GM08714 (cell line): Measurements from ENCODE around the gene ROCK2.
"Not testable (repeated sequence)": the region's sequence is repeated elsewhere in the genome, so short reads cannot be mapped to it uniquely, and the experiment has no call there.

Experiments used
- H3K4me3 ChIP-seq: fragments of 200-500 bp; sonication (Bioruptor generic); 2 replicates; pipeline ENCODE4 v1.5.1; 2014; ENCODE audit warnings: mild to moderate bottlenecking, low read length, inconsistent platforms
- ZNF274 ChIP-seq: IDR thresholded peaks from 2 replicates; pipeline ENCODE4 v1.6.1; 2012; ENCODE audit warnings: mild to moderate bottlenecking, low read depth, low read length

The ROCK2 gene

GRCh38 chr2:11263177-11263576 lies 81.3 kb downstream of the ROCK2 start:
- no peak for TF ChIP-seq ZNF274
- H3K4me3 ChIP-seq = no peak overlapping the region

- H3K4me3 ChIP-seq = not testable (repeated sequence)
These were observed 82.0 kb downstream of the ROCK2 start for GRCh38 chr2:11262438-11262837.

DNA sequence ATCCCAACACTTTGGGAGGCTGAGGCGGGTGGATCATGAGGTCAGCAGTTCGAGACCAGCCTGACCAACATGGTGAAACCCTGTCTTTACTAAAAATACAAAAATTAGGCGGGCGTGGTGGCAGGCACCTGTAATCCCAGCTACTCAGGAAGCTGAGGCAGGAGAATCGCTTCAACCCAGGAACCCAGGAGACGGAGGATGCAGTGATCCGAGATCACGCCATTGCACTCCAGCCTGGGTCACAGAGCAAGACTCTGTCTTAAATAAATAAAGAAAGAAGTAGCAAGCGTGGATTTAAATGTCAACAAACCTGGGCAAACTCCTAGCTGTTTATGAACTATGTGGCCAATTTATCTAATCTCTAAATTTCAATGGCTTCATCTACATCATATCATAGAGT lies 82.9 kb downstream of the ROCK2 start:
- not testable (repeated sequence) for H3K4me3 ChIP-seq

DNA sequence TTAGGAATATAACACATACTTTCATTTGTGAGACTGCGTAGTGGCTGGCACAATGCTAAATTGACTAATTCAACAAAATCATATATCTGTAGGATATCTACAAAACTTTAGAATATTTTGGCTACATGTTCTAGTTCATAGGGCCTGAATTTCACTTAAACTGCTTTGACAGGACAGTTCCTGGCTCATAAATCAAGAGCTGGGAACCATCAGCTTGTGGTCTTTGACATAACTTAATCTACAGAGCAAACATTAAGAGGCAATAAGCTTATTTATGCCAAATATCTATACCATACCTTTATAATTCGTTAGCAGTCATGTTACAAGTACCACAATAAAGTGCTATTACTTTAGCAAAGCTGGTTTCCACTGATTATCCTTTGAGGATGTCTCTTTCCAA lies 83.5 kb downstream of the ROCK2 start:
- no peak overlapping the region for H3K4me3 ChIP-seq
- no peak for TF ChIP-seq ZNF274

DNA sequence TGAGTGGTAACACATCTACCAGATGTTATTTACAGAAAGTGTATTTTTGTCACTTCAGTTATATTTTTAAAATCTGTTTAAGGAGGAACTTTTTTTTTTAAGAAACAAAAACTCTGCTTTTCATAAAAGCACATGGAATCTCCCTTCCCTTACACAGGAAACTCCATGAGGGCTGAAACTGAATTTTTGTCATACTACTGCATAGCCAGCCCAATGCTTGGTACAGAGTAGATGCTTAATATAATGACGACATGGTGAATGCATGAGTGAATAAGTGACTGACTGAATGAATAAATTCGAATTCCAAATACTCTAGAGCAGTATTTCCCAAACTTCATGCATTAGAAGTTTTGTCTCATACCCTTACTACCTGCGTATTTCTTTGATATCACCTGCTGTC lies 86.5 kb downstream of the ROCK2 start:
- TF ChIP-seq ZNF274 = no peak
- no peak overlapping the region for H3K4me3 ChIP-seq

DNA sequence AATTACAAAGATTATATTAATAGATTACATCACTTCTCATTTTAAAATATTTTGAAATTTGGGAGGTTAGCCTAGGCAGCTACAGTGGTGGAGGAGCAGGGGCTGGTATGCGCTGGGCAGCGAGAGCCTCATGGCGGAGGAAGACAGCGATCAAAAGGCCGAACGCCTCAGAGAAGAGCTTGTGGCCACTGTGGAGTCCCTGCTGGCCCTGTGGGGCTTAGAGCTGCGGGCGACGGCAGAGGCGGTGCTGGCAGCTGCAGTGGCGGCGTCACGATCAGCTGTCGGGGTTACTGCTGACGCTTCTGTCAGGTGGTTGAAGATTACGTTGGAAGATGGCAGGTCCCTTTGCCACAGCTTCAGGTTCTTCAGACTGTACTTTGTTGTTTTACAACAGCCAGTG lies 87.4 kb downstream of the ROCK2 start:
- TF ChIP-seq ZNF274 = no peak
- H3K4me3 ChIP-seq = no peak overlapping the region

- no peak for TF ChIP-seq ZNF274
- no peak overlapping the region for H3K4me3 ChIP-seq
These were observed 88.3 kb downstream of the ROCK2 start for GRCh38 chr2:11256166-11256565.

DNA sequence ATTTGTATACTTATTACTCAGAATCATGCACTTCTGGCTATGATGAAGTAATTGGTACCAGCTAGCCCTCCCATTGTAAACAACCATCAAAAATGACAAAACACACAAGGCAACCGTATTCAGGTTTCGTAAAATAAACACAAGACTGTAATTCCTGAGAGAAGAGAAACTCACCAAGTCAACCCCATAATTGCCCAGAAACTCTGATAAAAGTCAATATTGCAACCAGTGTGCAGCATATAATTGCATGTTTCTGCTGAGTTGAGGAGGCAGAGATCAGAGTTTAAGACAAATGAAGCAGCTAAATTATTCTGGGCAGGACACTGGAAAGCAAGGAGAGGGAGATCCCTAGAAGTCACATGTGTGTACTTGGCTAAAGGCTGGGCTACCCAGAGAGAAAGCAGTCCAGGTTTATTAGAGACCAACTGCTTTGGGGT lies 90.3 kb downstream of the ROCK2 start:
- H3K4me3 ChIP-seq = no peak overlapping the region
- no peak for TF ChIP-seq ZNF274

DNA sequence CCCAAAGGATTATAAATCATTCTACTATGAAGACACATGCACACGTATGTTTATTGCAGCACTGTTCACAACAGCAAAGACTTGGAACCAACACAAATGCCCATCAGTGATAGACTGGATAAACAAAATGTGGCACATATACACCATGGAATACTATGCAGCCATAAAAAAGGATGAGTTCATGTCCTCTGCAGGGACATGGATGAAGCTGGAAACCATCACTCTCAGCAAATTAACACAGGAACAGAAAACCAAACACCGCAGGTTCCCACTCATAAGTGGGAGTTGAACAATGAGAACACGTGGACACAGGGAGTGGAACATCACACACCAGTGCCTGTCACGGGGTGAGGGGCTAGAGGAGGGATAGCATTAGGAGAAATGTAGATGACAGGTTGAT lies 92.0 kb downstream of the ROCK2 start:
- H3K4me3 ChIP-seq = not testable (repeated sequence)

GRCh38 chr2:11250400-11251196 lies 93.8 kb downstream of the ROCK2 start:
- H3K4me3 ChIP-seq = no peak overlapping the region
- TF ChIP-seq ZNF274 = no peak

- TF ChIP-seq ZNF274 = no peak
- no peak overlapping the region for H3K4me3 ChIP-seq
These were observed 99.1 kb downstream of the ROCK2 start for GRCh38 chr2:11245322-11245721.

GRCh38 chr2:11244091-11244826 lies 100.2 kb downstream of the ROCK2 start:
- no peak overlapping the region for H3K4me3 ChIP-seq
- no peak for TF ChIP-seq ZNF274

DNA sequence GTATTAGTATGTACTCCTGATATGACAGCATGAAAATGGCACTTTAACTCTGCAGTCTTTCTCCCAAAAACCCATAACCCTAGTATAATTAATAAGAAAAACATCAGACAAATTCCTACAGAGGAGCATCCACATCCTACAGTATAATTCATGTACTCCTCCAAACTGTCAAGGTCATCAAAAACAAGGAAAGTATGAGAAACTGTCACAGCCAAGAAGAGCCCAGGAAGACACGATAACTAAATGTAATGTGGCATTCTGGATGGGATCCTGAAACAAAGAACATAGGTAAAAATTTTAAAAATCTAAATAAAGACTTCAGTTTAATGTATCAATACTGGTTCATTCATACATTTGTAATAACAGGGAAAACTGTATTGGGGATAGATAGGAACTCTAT lies 100.9 kb downstream of the ROCK2 start:
- no peak overlapping the region for H3K4me3 ChIP-seq
- no peak for TF ChIP-seq ZNF274

GRCh38 chr2:11242542-11243174 lies 101.8 kb downstream of the ROCK2 start:
- TF ChIP-seq ZNF274 = no peak
- no peak overlapping the region for H3K4me3 ChIP-seq
